K562 (cell line): ENCODE data around the gene KRTAP17-1. TPM values are rescaled to one million over a fixed set of nuclear protein-coding genes. Genes with fewer than 3 reads are reported as not detected.

Source experiments
- ATF1 ChIP-seq, 2 experiments: fragments of 450-650 bp in 1 of 2; IDR thresholded peaks; 2 replicates each; pipeline ENCODE4 v1.6.1; 2016; ENCODE audit warnings: missing compliant biosample characterization in 1 of 2, missing genetic modification characterization in 1 of 2
- HNRNPL ChIP-seq: fragments of 200-400 bp; formaldehyde crosslinking; IDR thresholded peaks from 2 replicates; pipeline ENCODE4 v1.6.1; 2017; ENCODE audit warnings: low read depth, mild to moderate bottlenecking, low read length
- MXD1 ChIP-seq: fragments of 250-450 bp; sonication (Bioruptor Pico); IDR thresholded peaks from 2 replicates; pipeline ENCODE4 v1.8.0; 2021; ENCODE audit warnings: borderline replicate concordance, mild to moderate bottlenecking, moderate library complexity; ENCODE audit not compliant: poor library complexity, severe bottlenecking
- RAD21 ChIP-seq, 2 experiments: fragments of 250-450 bp in 1 of 2; fragments of 450-650 bp in 1 of 2; sonication (Bioruptor Pico) in 1 of 2; formaldehyde crosslinking in 1 of 2; IDR thresholded peaks in 1 of 2; conservative IDR thresholded peaks in 1 of 2; 2 replicates each; pipeline versions ENCODE4 v1.4.0 to v1.8.0; 2020 to 2022; ENCODE audit warnings: mild to moderate bottlenecking in 2 of 2, moderate library complexity in 1 of 2
- SMARCB1 ChIP-seq: IDR thresholded peaks from 2 replicates; pipeline ENCODE4 v1.6.1; 2011; ENCODE audit warnings: improper control_type of control experiment, low read depth; ENCODE audit not compliant: insufficient read length
- SMC3 ChIP-seq: conservative IDR thresholded peaks from 2 replicates; pipeline ENCODE4 v1.6.1; 2011; ENCODE audit warnings: low read depth, low read length, improper control_type of control experiment; ENCODE audit not compliant: insufficient read depth
- TCF3 ChIP-seq: sonication (generic); formaldehyde crosslinking; IDR thresholded peaks from 2 replicates; pipeline ENCODE4 v1.4.0; 2020; ENCODE audit warnings: mild to moderate bottlenecking, missing genetic modification reagents
- TFE3 ChIP-seq: fragments of 450-650 bp; formaldehyde crosslinking; IDR thresholded peaks from 2 replicates; pipeline ENCODE4 v1.4.0; 2020; ENCODE audit warnings: mild to moderate bottlenecking, mixed read lengths
- ZNF140 ChIP-seq: fragments of 250-450 bp; sonication (Bioruptor Pico); IDR thresholded peaks from 2 replicates; pipeline ENCODE4 v1.8.0; 2021; ENCODE audit warnings: moderate library complexity, mild to moderate bottlenecking, inconsistent platforms
- polyA plus RNA-seq, 8 experiments: library from polyadenylated mRNA; depleted of rRNA in 4 of 8; stranded (reverse) in 5 of 8; unstranded in 3 of 8; fragments of >200 nt; fragmentation: Nextera tagmentation in 2 of 8; fragmentation: Illumina TruSeq in 1 of 8; extraction: Ambion mirVana in 2 of 8; extraction: Trizol in 1 of 8; gene quantifications; 2 replicates each; pipeline versions ENCODE4 v1.2.1 to v1.2.3, GENCODE V29; 2011 to 2014; ENCODE audit warnings: inconsistent platforms in 1 of 8, missing spikeins in 1 of 8
- total RNA-seq, 7 experiments: library from RNA; depleted of rRNA in 6 of 7; stranded (reverse); fragments of >200 nt in 6 of 7; fragmentation: Illumina TruSeq in 2 of 7; extraction: Trizol in 2 of 7; gene quantifications; 2 replicates each; pipeline versions ENCODE4 v1.2.1 to v1.2.3, GENCODE V29; 2011 to 2021; ENCODE audit warnings: low replicate concordance in 1 of 7

Gene KRTAP17-1
- total and polyA plus RNA-seq, 9 of the 15 experiments (the other 6 are each of a cell fraction or from before 2014, with no cell fraction given), result not detected

DNA sequence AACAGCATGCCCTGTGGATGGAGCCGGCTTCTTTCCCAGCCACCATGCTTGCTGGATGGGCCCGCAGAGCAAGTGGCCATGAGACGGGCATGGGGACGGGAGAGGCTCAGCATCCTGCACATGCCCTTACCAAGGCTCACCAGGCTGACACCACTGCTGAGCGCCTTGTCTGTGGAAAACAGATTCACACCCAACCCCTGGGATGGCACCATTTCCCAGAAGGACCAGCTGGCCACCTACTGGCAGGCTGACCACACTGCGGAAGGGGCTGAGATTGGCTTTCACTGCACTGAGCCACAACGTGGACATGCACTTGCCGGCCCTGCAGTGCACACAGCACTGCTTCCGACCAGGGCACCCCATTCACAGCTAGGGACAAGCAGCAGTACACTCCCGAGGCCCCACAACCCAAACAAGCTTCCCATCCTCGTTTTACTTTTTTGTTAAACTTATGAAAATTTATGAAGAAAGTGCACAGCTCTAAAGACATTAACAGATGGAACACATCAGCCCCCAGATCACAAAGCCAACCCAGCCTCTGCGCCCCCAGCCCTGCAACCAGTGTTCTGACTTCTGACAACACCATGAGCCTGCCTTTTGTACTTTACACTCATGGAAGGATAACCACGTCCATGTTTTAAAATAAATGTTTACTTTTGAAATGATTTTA lies 13.9 kb upstream of the KRTAP17-1 start (continued):
- TF ChIP-seq MXD1 (no peak), ZNF140 (CRISPR knock-in tag) (no peak), TFE3 (no peak), SMC3 (peak; percentile 46; the same call in 1 of the 2 replicates), SMARCB1 (no peak), RAD21 (CRISPR knock-in tag; conservative IDR thresholded peaks at IDR 0.05 in 1 of 2, IDR thresholded peaks at IDR 0.05 in 1 of 2) (peak; percentile 50 to 62), ATF1 (CRISPR knock-in tag; IDR thresholded peaks at IDR 0.05) (no peak), ATF1 (tag; IDR thresholded peaks at IDR 0.05) (no peak), HNRNPL (no peak), TCF3 (CRISPR knock-in tag) (no peak)
- TF ChIP-seq, all 486 proteins: peak for 4
